GM10847 (cell line): ENCODE results near the gene ABL1.

ENCODE experiments used
- POLR2A ChIP-seq: IDR thresholded peaks from 2 replicates; pipeline ENCODE4 v1.6.1; 2011; ENCODE audit not compliant: insufficient read length; ENCODE audit errors: extremely low read depth

ABL1 gene

DNA sequence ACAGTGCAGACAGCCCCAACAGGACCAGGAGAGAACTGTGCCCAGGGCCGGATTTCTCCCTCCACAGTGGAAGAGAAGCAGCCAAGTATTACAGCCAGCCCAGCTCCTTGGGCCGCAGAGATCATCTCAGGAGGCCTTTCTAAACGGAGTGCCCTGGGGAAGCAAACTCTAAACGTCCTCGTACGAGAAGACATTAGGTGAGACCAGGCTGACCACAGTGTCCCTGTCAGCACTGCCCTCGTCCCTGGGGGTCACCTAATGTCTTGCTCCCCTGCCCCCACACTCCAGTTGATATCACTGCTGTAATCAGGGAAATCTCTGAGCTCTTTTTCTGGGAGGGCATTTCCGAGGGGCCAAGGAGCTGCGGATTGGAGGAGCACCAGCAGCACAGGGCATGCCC is 55.1 kb downstream of the ABL1 start:
- no peak for TF ChIP-seq POLR2A

GRCh38 chr9:130890870-130891687 is 56.0 kb downstream of the ABL1 start:
- no peak for TF ChIP-seq POLR2A

- TF ChIP-seq POLR2A: no peak
Measured at GRCh38 chr9:130891688-130892476, 56.8 kb downstream of the ABL1 start.

GRCh38 chr9:130892477-130893304 is 57.6 kb downstream of the ABL1 start:
- no peak for TF ChIP-seq POLR2A

DNA sequence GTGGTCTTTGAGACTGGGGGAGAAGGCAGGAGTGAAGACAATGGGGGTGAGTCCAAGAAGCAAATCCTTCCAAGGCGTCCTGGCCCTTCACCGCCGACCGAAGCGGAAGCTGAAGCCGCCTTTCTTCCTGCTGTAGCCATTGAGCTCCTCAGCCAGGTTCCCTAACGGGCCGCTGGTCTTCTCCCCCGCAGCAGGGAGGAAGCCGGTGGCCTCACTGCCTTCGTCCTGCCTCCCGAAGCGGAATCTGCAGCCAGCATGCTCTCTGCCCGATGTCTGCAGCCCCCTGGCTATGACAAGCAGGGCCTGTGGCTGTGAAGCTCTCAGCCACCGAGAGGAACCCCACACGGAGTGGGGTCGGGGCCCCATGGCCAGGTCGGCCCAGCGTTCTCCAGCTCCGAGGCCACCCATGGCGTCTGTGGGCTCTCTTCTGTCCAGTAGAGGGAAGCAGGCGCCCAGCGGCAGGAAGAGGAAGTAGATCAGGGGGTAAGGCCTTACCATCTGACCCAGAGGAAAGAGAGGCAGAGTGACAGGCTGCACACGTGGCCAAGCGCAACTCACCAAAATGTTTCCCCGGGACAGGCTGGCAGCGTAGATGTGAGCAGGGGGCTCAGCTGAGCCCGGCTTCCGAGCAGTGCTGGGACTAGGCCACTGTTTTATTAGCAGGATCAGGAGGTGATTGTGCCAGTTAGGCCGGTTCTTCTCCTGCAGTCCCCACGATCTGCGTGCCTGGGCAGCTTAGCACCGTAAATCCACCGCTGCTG is 58.5 kb downstream of the ABL1 start:
- TF ChIP-seq POLR2A: no peak

- no peak for TF ChIP-seq POLR2A
Measured at GRCh38 chr9:130894546-130894945, 59.5 kb downstream of the ABL1 start.

DNA sequence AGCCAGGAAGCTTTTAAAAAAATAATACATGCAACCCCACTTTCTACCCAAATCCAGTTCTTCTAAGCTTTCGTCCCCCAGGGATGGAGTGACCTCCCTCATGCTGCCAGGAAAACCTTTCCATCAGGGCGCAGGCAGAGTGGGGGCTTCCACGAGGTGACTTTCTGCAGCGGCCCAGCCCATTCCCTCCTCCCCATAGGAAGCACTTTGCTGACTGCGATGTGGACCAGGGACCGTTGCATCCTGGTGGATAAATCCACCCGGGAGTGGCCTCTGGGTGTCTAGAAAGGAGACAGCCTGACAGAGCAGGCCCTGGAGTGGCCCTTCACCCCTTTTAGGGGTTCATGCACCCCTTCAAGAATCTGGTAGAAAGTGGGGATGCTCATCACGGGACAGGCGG is 60.0 kb downstream of the ABL1 start:
- no peak for TF ChIP-seq POLR2A

DNA sequence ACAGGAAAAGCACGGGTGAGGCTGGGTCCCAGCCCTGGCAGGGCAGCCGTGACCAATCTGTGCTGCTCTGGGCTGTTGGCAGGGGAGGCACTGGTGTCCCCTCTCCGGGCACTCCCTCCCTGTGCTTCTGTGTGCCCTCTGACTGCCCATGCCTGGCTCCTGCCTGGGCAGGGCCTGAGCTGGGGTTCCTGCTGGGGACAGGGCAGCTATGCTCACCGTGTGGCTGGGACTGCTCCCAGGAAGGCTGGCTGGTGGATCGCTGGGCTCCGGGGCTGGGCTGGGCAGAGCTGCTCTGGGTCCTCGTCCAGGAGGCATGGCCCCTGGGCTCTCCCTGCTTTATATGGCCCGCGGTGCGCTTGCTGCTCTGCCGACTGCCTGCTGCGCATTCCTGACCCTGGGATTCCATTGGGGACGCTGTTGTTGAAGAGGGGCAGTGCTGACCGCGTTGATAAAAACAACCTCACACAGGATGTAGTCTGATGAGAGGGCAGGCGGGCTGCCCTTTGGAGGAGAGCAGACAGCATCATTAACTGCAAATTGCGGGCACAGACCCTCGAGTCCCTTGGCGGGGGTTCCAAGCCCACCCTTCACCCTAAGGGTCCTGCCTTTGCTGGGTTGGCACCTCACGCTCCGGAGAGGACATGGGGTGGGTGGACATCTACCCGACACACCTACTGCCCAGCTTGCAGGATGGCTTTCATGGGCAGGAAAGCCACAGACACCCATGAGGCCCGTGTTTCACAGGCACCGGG is 60.6 kb downstream of the ABL1 start:
- TF ChIP-seq POLR2A: no peak

DNA sequence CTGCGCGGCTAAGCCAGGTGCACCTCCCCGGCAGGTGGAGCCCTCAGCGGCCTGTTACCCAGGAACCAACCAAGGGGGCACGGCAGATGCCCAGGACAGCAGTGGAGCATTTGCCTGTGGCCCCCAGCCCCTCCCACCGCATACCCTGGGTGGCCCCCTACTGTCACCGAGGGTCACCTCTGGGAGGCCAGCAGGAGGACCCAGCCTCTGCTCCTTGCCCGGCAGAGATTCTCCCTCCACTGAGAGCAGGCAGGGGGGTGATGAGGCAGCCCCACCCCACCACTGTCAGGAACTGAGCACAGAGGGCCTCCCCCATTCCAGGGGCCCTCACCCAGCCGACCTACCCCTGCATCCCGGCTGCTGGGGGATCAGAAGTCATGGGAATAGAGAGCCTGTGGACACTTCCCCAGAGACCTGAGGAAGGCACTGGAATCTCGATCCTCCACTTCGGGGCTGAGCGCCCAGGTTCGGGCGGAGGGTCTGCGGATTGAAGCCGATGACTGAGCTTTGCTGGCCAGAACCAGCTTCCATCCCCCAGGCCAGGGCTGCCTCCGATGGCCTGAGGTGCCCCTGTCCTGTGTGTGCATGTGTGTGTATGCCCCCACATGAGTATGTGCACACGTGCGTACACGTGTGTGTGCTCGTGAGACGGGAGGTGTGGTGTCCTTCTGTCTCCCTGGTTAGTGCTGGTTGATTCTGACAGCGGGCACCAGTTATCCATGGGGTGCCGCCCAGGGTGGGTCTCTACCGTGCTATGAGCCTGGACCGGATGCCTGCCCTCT is 61.4 kb downstream of the ABL1 start, which contains the start of gene QRFP:
Gene QRFP (minus strand): TSS at position 580 of the 782 bp plus-strand sequence. CDS start 2,974 bp downstream, outside the sequence.
- no peak for TF ChIP-seq POLR2A

DNA sequence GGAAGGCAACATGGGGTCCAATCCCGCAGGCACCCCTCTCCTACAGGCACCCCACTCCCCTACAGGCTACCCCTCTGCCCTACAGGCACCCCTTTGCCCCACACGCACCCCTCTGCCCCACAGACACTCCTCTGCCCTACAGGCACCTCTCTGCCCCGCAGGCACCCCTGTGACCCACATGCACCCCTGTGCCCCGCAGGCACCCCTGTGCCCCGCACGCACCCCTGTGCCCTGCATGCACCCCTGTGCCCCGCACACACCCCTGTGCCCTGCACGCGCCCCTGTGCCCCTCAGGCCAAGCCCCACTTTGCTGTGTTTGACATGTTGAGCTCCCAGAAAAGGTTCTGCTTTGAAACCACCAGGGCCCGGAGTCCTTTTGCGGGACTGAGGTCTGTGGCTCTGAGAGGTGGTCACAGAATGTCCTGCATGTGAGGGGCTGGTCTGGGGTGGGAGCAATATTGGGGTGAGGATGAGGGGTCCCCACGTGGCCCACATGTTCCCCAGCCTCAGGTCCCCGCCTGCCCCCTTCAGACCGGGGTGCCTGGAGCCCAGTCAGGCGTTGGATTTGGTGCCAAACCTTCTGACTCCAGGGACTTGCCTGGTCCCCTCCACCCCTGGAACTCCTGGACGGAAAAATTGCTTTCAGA is 62.2 kb downstream of the ABL1 start:
- no peak for TF ChIP-seq POLR2A

DNA sequence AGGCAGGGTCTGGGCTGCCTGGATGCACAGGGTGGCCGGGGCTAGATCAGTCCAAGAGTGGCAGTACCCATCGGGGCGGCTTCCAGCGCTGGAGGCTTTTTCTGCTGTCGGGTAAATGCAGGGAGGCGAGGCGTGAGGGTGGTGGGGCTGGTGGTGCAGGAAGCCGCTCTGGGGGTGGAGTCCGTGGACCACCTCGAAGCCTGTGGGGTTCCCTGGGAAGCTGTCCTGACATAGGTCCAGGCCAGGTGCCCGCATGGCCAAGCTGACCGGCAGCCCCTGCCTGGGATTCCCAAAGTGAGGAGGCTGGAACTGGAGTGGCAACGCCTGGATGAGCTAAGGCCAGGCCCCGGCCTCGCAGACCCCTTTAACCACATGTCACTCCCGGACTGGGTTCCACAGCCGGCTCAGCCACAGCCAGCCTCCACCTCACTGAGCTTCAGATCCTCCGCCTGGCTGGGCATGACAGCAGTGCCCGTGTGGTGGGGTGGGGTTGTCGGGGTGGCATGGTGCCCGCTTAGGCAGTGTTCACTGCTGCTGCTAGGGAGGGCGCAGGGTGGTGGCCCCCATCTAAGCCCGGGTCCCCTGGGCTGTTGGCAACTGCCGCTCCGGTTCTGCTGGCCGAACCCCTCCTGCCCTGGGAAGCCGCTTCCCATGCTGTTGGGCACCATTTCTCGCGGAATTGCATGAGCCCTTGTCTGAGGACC is 62.9 kb downstream of the ABL1 start:
- TF ChIP-seq POLR2A: no peak

GRCh38 chr9:130898552-130898852 is 63.4 kb downstream of the ABL1 start:
- TF ChIP-seq POLR2A: no peak

DNA sequence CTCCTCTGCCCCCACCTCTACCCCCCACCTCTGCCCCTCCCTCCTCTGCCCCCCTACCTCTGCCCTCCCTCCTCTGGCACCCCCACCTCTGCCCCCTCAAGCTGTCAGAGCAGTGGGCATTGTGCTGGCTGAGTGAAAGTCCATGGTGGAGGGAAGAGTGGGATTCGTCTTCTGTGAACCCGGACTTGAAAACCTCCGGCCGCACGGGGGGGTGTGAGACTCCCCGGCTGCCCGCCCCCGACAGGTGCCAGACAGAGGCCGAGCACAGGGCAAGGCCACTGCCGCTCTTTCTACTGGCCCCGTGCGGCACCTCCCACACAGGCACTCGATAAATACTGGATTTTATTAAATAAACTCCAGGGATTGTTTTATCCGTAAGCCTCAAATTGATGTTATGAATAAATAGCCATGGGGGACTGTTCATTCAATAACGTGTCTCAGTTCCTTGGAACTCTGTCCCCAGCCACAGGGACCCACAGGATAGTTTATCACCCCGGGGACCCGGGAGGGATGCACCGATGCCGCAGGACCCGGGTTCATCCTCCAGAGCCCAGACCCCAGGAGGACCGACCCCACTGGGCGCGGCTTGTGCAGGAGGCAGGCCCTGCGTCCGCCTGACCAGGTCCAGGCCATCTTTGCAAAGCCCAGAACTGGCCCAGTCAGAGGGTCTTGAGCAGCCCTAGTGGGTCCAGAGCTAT is 64.1 kb downstream of the ABL1 start:
- no peak for TF ChIP-seq POLR2A
